ENCODE measurements around the gene R3HDM1.

Gene R3HDM1

GRCh38 chr2:135728064-135728743 is 196.9 kb downstream of the R3HDM1 start:
- DNase-seq, result no peak

GRCh38 chr2:135732561-135732960 is 201.3 kb downstream of the R3HDM1 start:
- DNase-seq, result no peak

GRCh38 chr2:135733045-135733444 is 201.8 kb downstream of the R3HDM1 start:
- no peak for DNase-seq

GRCh38 chr2:135736546-135736945 is 205.3 kb downstream of the R3HDM1 start:
- no peak for DNase-seq

GRCh38 chr2:135740206-135740605 is 208.9 kb downstream of the R3HDM1 start:
- DNase-seq, result no peak

- no peak for DNase-seq
Measured at GRCh38 chr2:135741043-135741394, 209.7 kb downstream of the R3HDM1 start.

GRCh38 chr2:135741395-135742324 is 210.4 kb downstream of the R3HDM1 start, which contains the start of gene UBXN4:
Gene UBXN4 (plus strand): TSS chr2:135741855. CDS start chr2:135741930, 75 bp downstream.
- DNase-seq, result peak; percentile 98

- peak; percentile 36 to 69 for DNase-seq
Measured at GRCh38 chr2:135742325-135742757, 211.1 kb downstream of the R3HDM1 start.

- DNase-seq, result no peak
Measured at GRCh38 chr2:135743860-135744259, 212.6 kb downstream of the R3HDM1 start.

GRCh38 chr2:135744760-135745314 is 213.6 kb downstream of the R3HDM1 start:
- peak; percentile 10 to 43 for DNase-seq

- DNase-seq, result no peak
Measured at GRCh38 chr2:135745545-135745944, 214.3 kb downstream of the R3HDM1 start.

- DNase-seq, result no peak
Measured at GRCh38 chr2:135755573-135755972, 224.3 kb downstream of the R3HDM1 start.

- no peak for DNase-seq
Measured at GRCh38 chr2:135756692-135757091, 225.4 kb downstream of the R3HDM1 start.

- DNase-seq, result no peak
Measured at GRCh38 chr2:135762022-135762421, 230.7 kb downstream of the R3HDM1 start.

- no peak for DNase-seq
Measured at GRCh38 chr2:135762530-135762929, 231.2 kb downstream of the R3HDM1 start.

GRCh38 chr2:135768863-135769262 is 237.6 kb downstream of the R3HDM1 start:
- DNase-seq, result no peak

- no peak for DNase-seq
Measured at GRCh38 chr2:135773319-135773718, 242.0 kb downstream of the R3HDM1 start.

GRCh38 chr2:135773917-135774316 is 242.6 kb downstream of the R3HDM1 start:
- DNase-seq, result no peak

Measured in CD4-positive, alpha-beta T cell treated with Interferon alpha-2 for 1 hour (primary cell).